Sigmoid colon (tissue), 7 donors: Measurements from ENCODE around the gene ELMO1. TPM values are rescaled to one million over a fixed set of nuclear protein-coding genes. Genes with fewer than 3 reads are reported as not detected.

ENCODE experiments used
- DNase-seq: peaks from one replicate; pipeline ENCODE4 v3.0.0-alpha.2; 2019
- H3K27ac ChIP-seq, 4 donors: fragments of 200-600 bp; sonication (generic); one replicate each; pipeline ENCODE4 v1.5.1; 2016 to 2019; ENCODE audit warnings: mild to moderate bottlenecking in 1 of 4
- H3K27me3 ChIP-seq, 3 donors: fragments of 200-600 bp; sonication (generic); one replicate each; pipeline ENCODE4 v1.5.1; 2019; ENCODE audit warnings: mild to moderate bottlenecking in 1 of 3
- H3K36me3 ChIP-seq, 4 donors: fragments of 200-600 bp; sonication (generic); one replicate each; pipeline ENCODE4 v1.5.1; 2016 to 2019
- H3K4me1 ChIP-seq, 4 donors: fragments of 200-600 bp; sonication (generic); one replicate each; pipeline ENCODE4 v1.5.1; 2017 to 2019
- H3K4me3 ChIP-seq, 4 donors: fragments of 200-600 bp; sonication (generic); one replicate each; pipeline ENCODE4 v1.5.1; 2017 to 2019; ENCODE audit warnings: mild to moderate bottlenecking in 2 of 4, moderate library complexity in 1 of 4
- H3K9me3 ChIP-seq, 4 donors: fragments of 200-600 bp in 3 of 4; sonication (generic) in 3 of 4; one replicate each; pipeline versions ENCODE4 v1.5.1 to v1.6.1; 2013 to 2019
- CTCF ChIP-seq, 4 experiments: fragments of 450-650 bp in 3 of 4; fragments of 200-600 bp in 1 of 4; IDR thresholded peaks; one replicate each; pipeline ENCODE4 v1.5.1; 2016 to 2019; ENCODE audit warnings: antibody characterized with exemption in 4 of 4, mild to moderate bottlenecking in 3 of 4, moderate library complexity in 2 of 4
- EP300 ChIP-seq, 4 donors: sonication (generic); formaldehyde crosslinking; IDR thresholded peaks; one replicate each; pipeline ENCODE4 v1.6.1; 2017; ENCODE audit warnings: antibody characterized with exemption in 4 of 4
- POLR2A ChIP-seq, 2 donors: fragments of 450-650 bp; IDR thresholded peaks; one replicate each; pipeline ENCODE4 v1.6.1; 2016; ENCODE audit warnings: antibody characterized with exemption in 2 of 2, mild to moderate bottlenecking in 2 of 2, moderate library complexity in 2 of 2
- POLR2AphosphoS5 ChIP-seq, 4 donors: sonication (generic); formaldehyde crosslinking; IDR thresholded peaks; one replicate each; pipeline ENCODE4 v1.6.1; 2017; ENCODE audit warnings: antibody characterized with exemption in 4 of 4
- WGBS, 2 donors: extraction: QIAGEN DNeasy Blood & Tissue Kit; methylation state at CpG; one replicate each; pipeline ENCODE4 v1.1.7; 2013; 5-methylcytosine and 5-hydroxymethylcytosine counted together
- intact Hi-C: fragments of 100-400 bp; cut with DNase I; formaldehyde crosslinking; loops from one replicate; pipeline ENCODE4 v1.15.1; 2023
- polyA plus RNA-seq, 3 donors: library from polyadenylated mRNA; stranded (reverse); fragments of 200-250 nt; gene quantifications; one replicate each; pipeline ENCODE4 v1.2.3, GENCODE V29; 2013
- total RNA-seq, 4 donors: library from RNA; depleted of rRNA; stranded (reverse); fragments of >200 nt; gene quantifications; one replicate each; pipeline ENCODE4 v1.1.0, GENCODE V29; 2016
- donor health status: healthy with polysubstance abuse.
- donor health status: Bipolar disorder and iron deficiency.
- donor health status: healthy.

ELMO1 gene
- total and polyA plus RNA-seq, 7 donors = 2.3 to 63.1 (median 33.9) TPM

GRCh38 chr7:37056234-37056912 lies 392.3 kb downstream of the ELMO1 start:
- H3K4me1 ChIP-seq = no peaks in the 10 kb centered on the region
- no peaks in the 10 kb centered on the region for H3K9me3 ChIP-seq
- H3K27ac ChIP-seq = no peak overlapping the region
- no peak for TF ChIP-seq EP300 (IDR thresholded peaks at IDR 0.05)
- TF ChIP-seq CTCF (IDR thresholded peaks at IDR 0.05) = no peak
- TF ChIP-seq POLR2AphosphoS5 (IDR thresholded peaks at IDR 0.05) = no peak
- TF ChIP-seq POLR2A (IDR thresholded peaks at IDR 0.05) = no peak
- no peaks in the 10 kb centered on the region for H3K27me3 ChIP-seq
- no peaks in the 10 kb centered on the region for H3K36me3 ChIP-seq
- intact Hi-C loops = no loop called here
- DNase-seq = no peak
- H3K4me3 ChIP-seq = no peak overlapping the region
- WGBS, 2 donors = 78 to 84% methylated on average over 4 of the region's 4 CpGs

GRCh38 chr7:37054624-37055241 lies 393.9 kb downstream of the ELMO1 start:
- TF ChIP-seq POLR2A (IDR thresholded peaks at IDR 0.05) = no peak
- TF ChIP-seq POLR2AphosphoS5 (IDR thresholded peaks at IDR 0.05) = no peak
- no peak for TF ChIP-seq EP300 (IDR thresholded peaks at IDR 0.05)
- TF ChIP-seq CTCF (IDR thresholded peaks at IDR 0.05) = no peak

DNA sequence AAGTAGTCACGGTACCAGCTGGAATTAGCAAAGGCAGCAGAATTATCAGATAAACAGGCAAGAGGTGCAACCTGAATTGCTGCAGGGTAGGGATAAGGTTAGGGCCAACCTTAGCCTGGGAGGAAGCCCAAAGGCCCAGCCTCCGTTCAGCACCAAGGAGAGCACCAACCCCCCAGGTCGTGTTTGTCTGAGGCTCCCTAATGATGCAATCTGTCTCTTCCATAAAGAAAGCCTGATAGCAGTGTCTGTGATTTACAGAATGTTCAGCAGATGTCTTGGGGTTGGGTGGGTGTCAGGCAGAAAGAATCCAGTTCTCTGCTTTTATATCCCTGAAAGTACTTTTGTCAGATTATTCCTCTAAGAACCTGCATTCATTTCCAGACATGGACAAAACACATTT lies 396.0 kb downstream of the ELMO1 start:
- 40 to 59% methylated on average over 3 of the region's 3 CpGs for WGBS, 2 donors
- Histone ChIP-seq H3K4me1 (no peaks in the 10 kb centered on the region), H3K27me3 (no peaks in the 10 kb centered on the region), H3K27ac (no peak overlapping the region), H3K4me3 (no peak overlapping the region), H3K9me3 (no peaks in the 10 kb centered on the region), H3K36me3 (no peaks in the 10 kb centered on the region)
- intact Hi-C loops = no loop called here
- DNase-seq = no peak
- TF ChIP-seq EP300 (IDR thresholded peaks at IDR 0.05) = no peak

More at GRCh38 chr7:37054624-37055241, 393.9 kb downstream of the ELMO1 start:
- no peaks in the 10 kb centered on the region for H3K9me3 ChIP-seq
- DNase-seq = no peak
- no peak overlapping the region for H3K27ac ChIP-seq
- WGBS, 2 donors = 80 to 81% methylated on average over 2 of the region's 2 CpGs
- H3K27me3 ChIP-seq = no peaks in the 10 kb centered on the region
- no peak overlapping the region for H3K4me3 ChIP-seq
- H3K4me1 ChIP-seq = no peaks in the 10 kb centered on the region
- H3K36me3 ChIP-seq = no peaks in the 10 kb centered on the region
- intact Hi-C loops = no loop called here

DNA sequence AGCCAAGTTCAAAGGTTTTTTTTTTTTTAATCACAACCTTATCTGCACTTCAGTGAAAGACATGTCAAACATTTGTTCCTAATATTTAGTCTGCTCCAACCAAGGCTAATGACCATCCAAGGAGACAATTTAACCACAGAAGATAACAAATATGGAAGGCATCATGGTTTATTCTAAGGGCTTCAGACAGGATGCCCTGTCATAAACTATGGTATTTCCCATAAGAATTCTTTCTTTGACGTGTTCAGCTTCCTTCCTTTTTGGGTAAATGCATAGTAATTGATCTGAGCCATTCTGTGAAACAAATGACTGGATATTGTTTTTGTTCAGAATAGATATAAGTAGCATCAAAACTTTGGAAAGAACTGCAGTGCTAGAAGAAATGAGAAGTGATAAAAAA lies 397.9 kb downstream of the ELMO1 start:
- no peaks in the 10 kb centered on the region for H3K9me3 ChIP-seq
- intact Hi-C loops = no loop called here
- DNase-seq = no peak
- H3K4me1 ChIP-seq = no peaks in the 10 kb centered on the region
- TF ChIP-seq CTCF (IDR thresholded peaks at IDR 0.05) (no peak), POLR2A (IDR thresholded peaks at IDR 0.05) (no peak), POLR2AphosphoS5 (IDR thresholded peaks at IDR 0.05) (no peak), EP300 (IDR thresholded peaks at IDR 0.05) (no peak)
- H3K27ac ChIP-seq = no peak overlapping the region
- H3K27me3 ChIP-seq = no peaks in the 10 kb centered on the region
- no peaks in the 10 kb centered on the region for H3K36me3 ChIP-seq
- WGBS, 2 donors = 67 to 85% methylated on average over 1 of the region's 1 CpG
- no peak overlapping the region for H3K4me3 ChIP-seq

DNA sequence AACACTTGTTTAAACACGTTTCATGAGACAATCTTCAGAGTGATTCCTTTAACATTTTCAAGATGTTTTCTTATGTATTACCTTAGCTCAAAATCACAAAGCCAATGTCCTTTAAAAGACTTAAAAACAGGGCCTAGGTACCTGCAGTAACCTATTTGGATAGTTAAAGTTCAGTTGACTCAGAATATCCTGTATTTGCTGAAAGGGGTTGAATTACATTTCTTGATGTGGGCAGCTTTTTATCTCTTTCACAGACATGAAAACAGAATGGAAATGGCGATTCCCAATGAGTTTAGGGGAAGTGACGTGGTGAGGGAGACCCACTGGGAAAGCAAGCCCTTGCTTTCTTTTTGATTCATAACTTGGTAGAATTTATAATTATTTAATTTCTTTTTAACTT lies 400.0 kb downstream of the ELMO1 start:
- intact Hi-C loops = no loop called here
- Histone ChIP-seq H3K27ac (no peak overlapping the region), H3K36me3 (no peaks in the 10 kb centered on the region), H3K4me3 (no peak overlapping the region), H3K9me3 (no peaks in the 10 kb centered on the region), H3K4me1 (no peaks in the 10 kb centered on the region), H3K27me3 (no peaks in the 10 kb centered on the region)
- TF ChIP-seq POLR2AphosphoS5 (IDR thresholded peaks at IDR 0.05) (no peak), POLR2A (IDR thresholded peaks at IDR 0.05) (no peak), CTCF (IDR thresholded peaks at IDR 0.05) (no peak), EP300 (IDR thresholded peaks at IDR 0.05) (no peak)
- no peak for DNase-seq
- WGBS, 2 donors = 88% methylated on average over 3 of the region's 3 CpGs
